MCF 10A (cell line): ENCODE data around the gene OR5K2. TPM values are rescaled to one million over a fixed set of nuclear protein-coding genes. Genes with fewer than 3 reads are reported as not detected.

Source experiments
- BruUV-seq: library from RNA; stranded (reverse); fragments of 400-500 nt; replicated peaks from 2 replicates; lab custom pipeline; 2021; lab: Mats Ljungman, UMichigan
- CTCF ChIA-PET: fragments of 300-600 bp; sonication (Branson Sonifier 250); formaldehyde crosslinking; extraction: SDS; loops from one replicate; lab custom pipeline; 2021; ENCODE audit warnings: antibody characterized with exemption, inconsistent platforms; lab: Yijun Ruan, JAX
- POLR2A ChIA-PET: fragments of 300-600, 350-650 bp; sonication (Branson Sonifier 250); formaldehyde crosslinking; extraction: SDS; loops from one replicate; lab custom pipeline; 2020; ENCODE audit warnings: antibody characterized with exemption, inconsistent platforms; lab: Yijun Ruan, JAX
- DNase-seq: peaks from one replicate; pipeline ENCODE4 v3.0.0-alpha.2; 2018; ENCODE audit not compliant: unreplicated experiment
- H3K27ac Mint-ChIP-seq: one replicate; pipeline ENCODE4 v1.8.0; 2022; ENCODE audit warnings: mild to moderate bottlenecking, low read depth, mixed read lengths; ENCODE audit not compliant: unreplicated experiment
- H3K27me3 Mint-ChIP-seq: one replicate; pipeline ENCODE4 v1.8.0; 2022; ENCODE audit warnings: mixed read lengths; ENCODE audit not compliant: insufficient read depth, unreplicated experiment
- H3K36me3 Mint-ChIP-seq: one replicate; pipeline ENCODE4 v1.8.0; 2022; ENCODE audit warnings: mild to moderate bottlenecking, moderate library complexity, mixed read lengths; ENCODE audit not compliant: insufficient read depth, unreplicated experiment
- H3K4me1 Mint-ChIP-seq: one replicate; pipeline ENCODE4 v1.8.0; 2022; ENCODE audit warnings: mixed read lengths; ENCODE audit not compliant: insufficient read depth, unreplicated experiment
- H3K4me3 Mint-ChIP-seq: one replicate; pipeline ENCODE4 v1.8.0; 2022; ENCODE audit warnings: mild to moderate bottlenecking, moderate library complexity, mixed read lengths; ENCODE audit not compliant: unreplicated experiment
- H3K9me3 Mint-ChIP-seq: one replicate; pipeline ENCODE4 v1.8.0; 2022; ENCODE audit warnings: mixed read lengths; ENCODE audit not compliant: unreplicated experiment
- intact Hi-C: fragments of 100-400 bp; cut with micrococcal nuclease; formaldehyde crosslinking; loops from 2 replicates; pipeline ENCODE4 v1.14.1; 2022
- total RNA-seq: library from RNA; stranded (reverse); gene quantifications from 2 replicates; pipeline ENCODE4 v1.2.3, GENCODE V29; 2022
- TF ChIP-seq, protein P1 (sequence below): fragments of 200-600 bp; IDR thresholded peaks from one replicate; pipeline ENCODE4 v1.8.0; 2022; ENCODE audit warnings: antibody characterized with exemption, mild to moderate bottlenecking; ENCODE audit not compliant: unreplicated experiment

The OR5K2 gene
- total RNA-seq, 1 experiment from 2014 or later, result not detected

GRCh38 chr3:98454929-98455328 lies 42.6 kb upstream of the OR5K2 start:
- TF ChIP-seq, protein P1, sequence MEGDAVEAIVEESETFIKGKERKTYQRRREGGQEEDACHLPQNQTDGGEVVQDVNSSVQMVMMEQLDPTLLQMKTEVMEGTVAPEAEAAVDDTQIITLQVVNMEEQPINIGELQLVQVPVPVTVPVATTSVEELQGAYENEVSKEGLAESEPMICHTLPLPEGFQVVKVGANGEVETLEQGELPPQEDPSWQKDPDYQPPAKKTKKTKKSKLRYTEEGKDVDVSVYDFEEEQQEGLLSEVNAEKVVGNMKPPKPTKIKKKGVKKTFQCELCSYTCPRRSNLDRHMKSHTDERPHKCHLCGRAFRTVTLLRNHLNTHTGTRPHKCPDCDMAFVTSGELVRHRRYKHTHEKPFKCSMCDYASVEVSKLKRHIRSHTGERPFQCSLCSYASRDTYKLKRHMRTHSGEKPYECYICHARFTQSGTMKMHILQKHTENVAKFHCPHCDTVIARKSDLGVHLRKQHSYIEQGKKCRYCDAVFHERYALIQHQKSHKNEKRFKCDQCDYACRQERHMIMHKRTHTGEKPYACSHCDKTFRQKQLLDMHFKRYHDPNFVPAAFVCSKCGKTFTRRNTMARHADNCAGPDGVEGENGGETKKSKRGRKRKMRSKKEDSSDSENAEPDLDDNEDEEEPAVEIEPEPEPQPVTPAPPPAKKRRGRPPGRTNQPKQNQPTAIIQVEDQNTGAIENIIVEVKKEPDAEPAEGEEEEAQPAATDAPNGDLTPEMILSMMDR, result no peak
- Mint-ChIP-seq H3K27me3 (no peaks in the 10 kb centered on the region), H3K9me3 (peaks cover 7% of the 10 kb centered on the region), H3K4me3 (no peak overlapping the region), H3K27ac (no peak overlapping the region), H3K36me3 (no peaks in the 10 kb centered on the region), H3K4me1 (peaks cover 5% of the 10 kb centered on the region)
- intact Hi-C loops, result no loop called here
- POLR2A ChIA-PET, result interaction anchor here (2.6 kb wide), 1 partner anchor 9 kb away, joined by 8 read pairs; no protein-coding TSS in a partner anchor
- no TSS peak for BruUV-seq
- CTCF ChIA-PET, result interaction anchor here (0.6 to 1.7 kb wide), 3 partner anchors 14 to 670 kb away, joined by 3 to 5 read pairs (median 3); no protein-coding TSS in a partner anchor
- no peak for DNase-seq

GRCh38 chr3:98457543-98457942 lies 39.9 kb upstream of the OR5K2 start:
- CTCF ChIA-PET, result interaction anchor here (0.7 kb wide), 1 partner anchor 19 kb away, joined by 3 read pairs; no protein-coding TSS in a partner anchor
- BruUV-seq, result no TSS peak
- no peaks in the 10 kb centered on the region for H3K27me3 Mint-ChIP-seq

GRCh38 chr3:98460220-98460619 lies 37.3 kb upstream of the OR5K2 start:
- no TSS peak for BruUV-seq

More at GRCh38 chr3:98457543-98457942, 39.9 kb upstream of the OR5K2 start:
- Mint-ChIP-seq H3K9me3 (peaks cover 7% of the 10 kb centered on the region), H3K27ac (no peak overlapping the region), H3K4me3 (no peak overlapping the region), H3K36me3 (no peaks in the 10 kb centered on the region), H3K4me1 (peaks cover 5% of the 10 kb centered on the region)
- DNase-seq, result no peak
- intact Hi-C loops, result no loop called here
- POLR2A ChIA-PET, result no interaction called here
- TF ChIP-seq, protein P1, result no peak

GRCh38 chr3:98462901-98463300 lies 34.6 kb upstream of the OR5K2 start, which contains the start of gene OR5K1:
OR5K1 (plus strand) TSS chr3:98463201; CDS start chr3:98469577, 6,376 bp downstream.
- ChIA-PET CTCF (interaction anchor here (0.6 kb wide), 1 partner anchor 1393 kb away, joined by 3 read pairs; no protein-coding TSS in a partner anchor), POLR2A (interaction anchor here (1.2 kb wide), 1 partner anchor 16 kb away, joined by 3 read pairs; no protein-coding TSS in a partner anchor)
- TF ChIP-seq, protein P1, result no peak
- no TSS peak for BruUV-seq
- no peaks in the 10 kb centered on the region for H3K4me1 Mint-ChIP-seq
- intact Hi-C loops, result no loop called here
- no peak for DNase-seq
- no peak within 1 kb of the TSS for H3K27ac Mint-ChIP-seq
- no peak within 1 kb of the TSS for H3K4me3 Mint-ChIP-seq
- H3K27me3 Mint-ChIP-seq, result no peaks in the 10 kb centered on the region
- H3K9me3 Mint-ChIP-seq, result peaks cover 7% of the 10 kb centered on the region
- no peaks in the 10 kb centered on the region for H3K36me3 Mint-ChIP-seq

More at GRCh38 chr3:98460220-98460619, 37.3 kb upstream of the OR5K2 start:
- no peaks in the 10 kb centered on the region for H3K4me1 Mint-ChIP-seq
- no peaks in the 10 kb centered on the region for H3K36me3 Mint-ChIP-seq
- TF ChIP-seq, protein P1, result no peak
- no peak for DNase-seq
- H3K27ac Mint-ChIP-seq, result no peak overlapping the region
- ChIA-PET POLR2A (interaction anchor here (1.5 kb wide), 1 partner anchor 14 kb away, joined by 3 read pairs; no protein-coding TSS in a partner anchor), CTCF (interaction anchor here (0.6 kb wide), 1 partner anchor 395 kb away, joined by 3 read pairs; no protein-coding TSS in a partner anchor)
- H3K4me3 Mint-ChIP-seq, result no peak overlapping the region
- peaks cover 7% of the 10 kb centered on the region for H3K9me3 Mint-ChIP-seq
- intact Hi-C loops, result no loop called here
- no peaks in the 10 kb centered on the region for H3K27me3 Mint-ChIP-seq
